A549 (cell line): ENCODE measurements around the gene HNRNPR.

Source experiments
- CEBPB ChIP-seq, 2 experiments: fragments of >200 bp in 1 of 2; sonication (Bioruptor Twin) in 1 of 2; formaldehyde crosslinking in 1 of 2; IDR thresholded peaks; 2 replicates each; pipeline ENCODE4 v1.6.1; 2012 to 2016
- CHD2 ChIP-seq: fragments of 150-350 bp; IDR thresholded peaks from 2 replicates; pipeline ENCODE4 v1.6.1; 2014; ENCODE audit warnings: low read length; ENCODE audit not compliant: partially characterized antibody
- CTCF ChIP-seq: fragments of >200 bp; sonication (Bioruptor Twin); formaldehyde crosslinking; IDR thresholded peaks from 3 replicates; pipeline ENCODE4 v1.5.1; 2016
- POLR2A ChIP-seq: IDR thresholded peaks from 2 replicates; pipeline ENCODE4 v1.6.1; 2012; ENCODE audit warnings: mild to moderate bottlenecking, low read length
- RCOR1 ChIP-seq: fragments of 150-350 bp; IDR thresholded peaks from 2 replicates; pipeline ENCODE4 v1.6.1; 2014; ENCODE audit warnings: antibody characterized with exemption, low read length, low read depth
- TF ChIP-seq, protein P1 (sequence below): fragments of 150-350 bp; IDR thresholded peaks from 2 replicates; pipeline ENCODE4 v1.6.1; 2014; ENCODE audit warnings: low read depth, mild to moderate bottlenecking, low read length

- TF ChIP-seq CHD2 = no peak
- TF ChIP-seq, protein P1, sequence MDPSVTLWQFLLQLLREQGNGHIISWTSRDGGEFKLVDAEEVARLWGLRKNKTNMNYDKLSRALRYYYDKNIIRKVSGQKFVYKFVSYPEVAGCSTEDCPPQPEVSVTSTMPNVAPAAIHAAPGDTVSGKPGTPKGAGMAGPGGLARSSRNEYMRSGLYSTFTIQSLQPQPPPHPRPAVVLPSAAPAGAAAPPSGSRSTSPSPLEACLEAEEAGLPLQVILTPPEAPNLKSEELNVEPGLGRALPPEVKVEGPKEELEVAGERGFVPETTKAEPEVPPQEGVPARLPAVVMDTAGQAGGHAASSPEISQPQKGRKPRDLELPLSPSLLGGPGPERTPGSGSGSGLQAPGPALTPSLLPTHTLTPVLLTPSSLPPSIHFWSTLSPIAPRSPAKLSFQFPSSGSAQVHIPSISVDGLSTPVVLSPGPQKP = no peak
- no peak for TF ChIP-seq CTCF
- TF ChIP-seq CEBPB (IDR thresholded peaks at IDR 0.05) = no peak
- TF ChIP-seq RCOR1 = no peak
- no peak for TF ChIP-seq POLR2A
Observed at GRCh38 chr1:23325393-23325792, 18.7 kb downstream of the HNRNPR start.
